MM.1S (cell line): ENCODE measurements around the gene PLEKHH3.

Experiments
- EZH2 ChIP-seq: fragments of 300-600 bp; sonication (generic); optimal IDR thresholded peaks from 2 replicates; pipeline ENCODE3; 2017; ENCODE audit warnings: low read depth, mild to moderate bottlenecking, antibody characterized with exemption, low read length, mixed read lengths
- TF ChIP-seq, protein P1 (sequence below): fragments of 300-600 bp; sonication (generic); IDR thresholded peaks from 2 replicates; pipeline ENCODE4 v1.5.1; 2016; ENCODE audit warnings: antibody characterized with exemption, low read length, mixed read lengths

GRCh38 chr17:42653179-42654124 lies 23.3 kb downstream of the PLEKHH3 start:
- TF ChIP-seq, protein P1, sequence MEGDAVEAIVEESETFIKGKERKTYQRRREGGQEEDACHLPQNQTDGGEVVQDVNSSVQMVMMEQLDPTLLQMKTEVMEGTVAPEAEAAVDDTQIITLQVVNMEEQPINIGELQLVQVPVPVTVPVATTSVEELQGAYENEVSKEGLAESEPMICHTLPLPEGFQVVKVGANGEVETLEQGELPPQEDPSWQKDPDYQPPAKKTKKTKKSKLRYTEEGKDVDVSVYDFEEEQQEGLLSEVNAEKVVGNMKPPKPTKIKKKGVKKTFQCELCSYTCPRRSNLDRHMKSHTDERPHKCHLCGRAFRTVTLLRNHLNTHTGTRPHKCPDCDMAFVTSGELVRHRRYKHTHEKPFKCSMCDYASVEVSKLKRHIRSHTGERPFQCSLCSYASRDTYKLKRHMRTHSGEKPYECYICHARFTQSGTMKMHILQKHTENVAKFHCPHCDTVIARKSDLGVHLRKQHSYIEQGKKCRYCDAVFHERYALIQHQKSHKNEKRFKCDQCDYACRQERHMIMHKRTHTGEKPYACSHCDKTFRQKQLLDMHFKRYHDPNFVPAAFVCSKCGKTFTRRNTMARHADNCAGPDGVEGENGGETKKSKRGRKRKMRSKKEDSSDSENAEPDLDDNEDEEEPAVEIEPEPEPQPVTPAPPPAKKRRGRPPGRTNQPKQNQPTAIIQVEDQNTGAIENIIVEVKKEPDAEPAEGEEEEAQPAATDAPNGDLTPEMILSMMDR: no peak
- no peak for TF ChIP-seq EZH2
